ENCODE data around the gene NBEA. TPM values are rescaled to one million over a fixed set of nuclear protein-coding genes. Genes with fewer than 3 reads are reported as not detected.
"Not testable (repeated sequence)": the region's sequence is repeated elsewhere in the genome, so short reads cannot be mapped to it uniquely, and the experiment has no call there.

Gene NBEA
- total RNA-seq, 3 donors from 2014 or later, result 0.19 to 0.58 (median 0.43) TPM

DNA sequence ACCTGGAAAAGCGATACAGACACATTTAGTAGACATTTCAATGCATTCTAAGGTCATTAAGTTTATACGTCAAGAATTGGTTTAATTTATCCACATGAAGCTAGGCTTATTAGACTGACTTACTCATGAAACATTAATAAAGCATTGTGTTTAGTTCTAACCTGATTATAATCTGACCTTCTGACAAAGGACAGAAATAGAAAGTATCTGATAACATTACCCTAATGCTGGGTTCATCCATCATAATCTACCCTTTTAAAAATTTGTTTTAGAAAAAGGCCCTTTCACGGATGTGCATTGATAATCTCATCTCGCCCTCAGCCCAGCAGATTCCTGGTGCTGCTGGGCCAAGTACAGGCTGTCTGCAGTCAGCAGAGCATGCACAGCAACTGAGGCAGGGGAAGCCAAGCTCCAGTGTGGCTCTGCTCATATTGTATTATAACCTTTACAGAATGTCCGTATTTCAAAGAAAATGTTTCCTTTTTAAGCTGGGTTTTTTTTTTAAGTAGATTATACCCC lies 676.6 kb downstream of the NBEA start:
- Mint-ChIP-seq H3K4me3 (no peak overlapping the region), H3K27me3 (ENCODE audit: low read depth) (no peaks in the 10 kb centered on the region), H3K9me3 (no peaks in the 10 kb centered on the region), H3K4me1 (ENCODE audit: low read depth) (peaks cover 3% of the 10 kb centered on the region), H3K36me3 (ENCODE audit: insufficient read depth) (no peaks in the 10 kb centered on the region)
- no peak for ATAC-seq
- no peak for DNase-seq

DNA sequence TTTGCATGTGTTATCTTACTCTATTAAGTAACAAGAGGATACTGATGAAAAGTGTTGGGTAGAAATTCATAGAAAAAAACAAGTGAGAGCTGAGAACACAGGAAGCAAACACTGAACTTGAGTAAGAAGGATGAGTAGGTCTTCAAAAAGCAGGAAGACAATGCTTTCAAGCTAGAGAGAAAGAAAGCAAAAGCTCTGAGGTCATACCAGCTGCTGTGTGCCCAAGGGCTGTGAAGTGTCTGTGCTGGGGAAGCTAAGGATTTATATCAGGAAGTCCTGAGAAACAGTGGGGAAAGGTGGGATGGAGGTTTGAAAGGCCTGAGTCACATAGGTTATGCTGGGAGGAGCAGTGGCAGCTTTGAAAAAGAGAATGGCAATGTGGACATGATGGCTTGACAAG lies 679.9 kb downstream of the NBEA start:
- no peaks in the 10 kb centered on the region for H3K9me3 Mint-ChIP-seq
- DNase-seq, result no peak
- peaks cover 3% of the 10 kb centered on the region for H3K4me1 Mint-ChIP-seq (ENCODE audit: low read depth)
- no peak for ATAC-seq
- H3K27me3 Mint-ChIP-seq (ENCODE audit: low read depth), result no peaks in the 10 kb centered on the region
- H3K36me3 Mint-ChIP-seq (ENCODE audit: insufficient read depth), result no peaks in the 10 kb centered on the region
- H3K4me3 Mint-ChIP-seq, result no peak overlapping the region

DNA sequence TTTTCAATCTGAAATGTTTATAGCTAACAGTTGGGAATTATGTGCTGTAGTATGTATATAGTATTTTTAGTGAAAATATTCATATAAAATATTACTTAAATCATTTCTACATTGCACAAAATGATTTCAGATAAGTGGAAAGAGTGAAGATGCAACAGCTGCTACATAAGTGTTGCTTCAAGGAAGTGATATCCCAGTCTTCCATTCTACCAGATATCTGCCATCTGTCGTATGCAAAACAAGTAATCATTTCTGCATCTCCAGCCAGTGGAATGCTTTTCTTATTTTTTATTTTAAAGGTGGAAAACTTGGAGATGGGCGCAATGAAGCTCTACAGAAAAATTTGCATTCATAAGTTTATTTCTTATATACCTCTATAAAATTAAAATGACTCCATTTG lies 687.0 kb downstream of the NBEA start:
- Mint-ChIP-seq H3K27me3 (ENCODE audit: low read depth) (no peaks in the 10 kb centered on the region), H3K4me3 (no peak overlapping the region), H3K4me1 (ENCODE audit: low read depth) (no peaks in the 10 kb centered on the region), H3K36me3 (ENCODE audit: insufficient read depth) (no peaks in the 10 kb centered on the region), H3K9me3 (no peaks in the 10 kb centered on the region)
- DNase-seq, result no peak
- ATAC-seq, result no peak

DNA sequence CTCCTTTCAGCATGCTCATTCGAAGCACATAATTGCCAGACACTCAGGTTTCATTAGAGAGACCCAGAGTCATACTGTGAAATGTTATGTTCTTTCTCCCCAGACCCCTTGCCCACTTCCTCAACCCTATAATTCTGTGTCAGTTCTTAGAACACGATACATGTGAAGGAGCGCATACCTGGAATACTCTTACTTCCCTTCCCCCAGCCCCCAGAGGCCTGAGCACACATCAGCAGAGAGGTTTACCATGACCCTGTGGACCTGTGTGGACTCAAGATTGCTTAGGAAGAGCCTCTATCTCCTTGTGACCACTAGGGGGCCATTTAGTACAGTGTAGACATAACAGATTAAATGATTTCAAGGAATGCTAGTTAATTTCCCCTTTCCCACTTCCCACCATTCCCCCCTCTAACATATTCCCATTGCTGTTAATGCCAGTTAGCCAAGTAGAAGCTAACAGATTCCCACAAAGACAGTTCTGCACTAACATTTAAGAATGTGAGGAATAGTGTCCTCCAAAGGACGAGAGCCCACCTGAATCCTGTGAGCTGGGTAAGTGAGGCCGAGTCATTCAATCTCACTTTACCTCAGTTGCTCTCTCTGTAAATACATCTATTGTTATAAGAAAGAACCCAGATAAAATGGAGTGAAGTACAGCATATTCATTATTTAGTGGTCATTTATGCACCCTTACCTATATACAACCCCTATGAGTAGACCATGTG lies 688.6 kb downstream of the NBEA start:
- no peak for ATAC-seq
- Mint-ChIP-seq H3K4me3 (no peak overlapping the region), H3K9me3 (no peaks in the 10 kb centered on the region), H3K36me3 (ENCODE audit: insufficient read depth) (no peaks in the 10 kb centered on the region), H3K27me3 (ENCODE audit: low read depth) (no peaks in the 10 kb centered on the region), H3K4me1 (ENCODE audit: low read depth) (no peaks in the 10 kb centered on the region)
- no peak for DNase-seq

DNA sequence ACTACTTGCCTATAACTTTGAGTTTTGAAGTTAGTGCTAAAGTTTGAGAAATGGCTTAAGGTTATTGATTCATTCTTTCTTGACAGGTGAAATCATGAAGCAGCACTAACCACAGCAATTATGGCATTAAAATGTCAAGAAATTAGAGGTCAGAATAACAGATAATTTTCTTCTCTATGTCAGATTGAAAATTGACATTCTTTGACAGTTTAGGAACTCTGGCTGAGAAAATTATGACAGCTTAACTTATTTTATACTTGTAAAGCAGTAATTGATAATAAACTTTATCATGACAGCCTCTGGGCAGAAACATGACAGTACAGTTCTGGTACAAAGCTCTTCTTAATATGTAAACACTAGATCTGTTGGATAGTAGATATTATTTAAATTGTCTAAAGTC lies 689.6 kb downstream of the NBEA start:
- Mint-ChIP-seq H3K4me3 (no peak overlapping the region), H3K36me3 (ENCODE audit: insufficient read depth) (no peaks in the 10 kb centered on the region), H3K4me1 (ENCODE audit: low read depth) (no peaks in the 10 kb centered on the region), H3K9me3 (no peaks in the 10 kb centered on the region), H3K27me3 (ENCODE audit: low read depth) (no peaks in the 10 kb centered on the region)
- ATAC-seq (no peak), DNase-seq (no peak)

DNA sequence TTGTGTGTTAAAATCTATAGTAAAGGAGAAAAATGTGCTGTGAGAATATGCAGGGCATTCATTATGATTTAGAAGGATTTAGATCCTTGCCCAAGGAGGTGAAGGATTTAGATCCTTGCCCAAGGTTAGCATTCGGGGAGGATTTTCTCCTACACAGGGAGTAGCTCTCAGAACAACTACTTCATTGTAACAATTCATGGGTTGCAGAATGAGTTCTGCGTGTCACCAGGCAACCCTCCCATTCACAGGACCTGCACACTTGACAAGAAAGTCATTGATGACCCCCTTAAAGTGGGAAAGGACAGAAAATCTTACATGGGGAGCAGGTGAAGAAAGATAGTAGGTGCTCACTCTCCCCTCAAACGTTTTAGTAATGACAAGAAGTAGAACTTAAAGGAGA lies 701.6 kb downstream of the NBEA start:
- ATAC-seq, result no peak
- H3K27me3 Mint-ChIP-seq (ENCODE audit: low read depth), result no peaks in the 10 kb centered on the region
- H3K9me3 Mint-ChIP-seq, result no peaks in the 10 kb centered on the region
- no peak for DNase-seq
- no peaks in the 10 kb centered on the region for H3K36me3 Mint-ChIP-seq (ENCODE audit: insufficient read depth)
- no peaks in the 10 kb centered on the region for H3K4me1 Mint-ChIP-seq (ENCODE audit: low read depth)
- H3K4me3 Mint-ChIP-seq, result no peak overlapping the region

DNA sequence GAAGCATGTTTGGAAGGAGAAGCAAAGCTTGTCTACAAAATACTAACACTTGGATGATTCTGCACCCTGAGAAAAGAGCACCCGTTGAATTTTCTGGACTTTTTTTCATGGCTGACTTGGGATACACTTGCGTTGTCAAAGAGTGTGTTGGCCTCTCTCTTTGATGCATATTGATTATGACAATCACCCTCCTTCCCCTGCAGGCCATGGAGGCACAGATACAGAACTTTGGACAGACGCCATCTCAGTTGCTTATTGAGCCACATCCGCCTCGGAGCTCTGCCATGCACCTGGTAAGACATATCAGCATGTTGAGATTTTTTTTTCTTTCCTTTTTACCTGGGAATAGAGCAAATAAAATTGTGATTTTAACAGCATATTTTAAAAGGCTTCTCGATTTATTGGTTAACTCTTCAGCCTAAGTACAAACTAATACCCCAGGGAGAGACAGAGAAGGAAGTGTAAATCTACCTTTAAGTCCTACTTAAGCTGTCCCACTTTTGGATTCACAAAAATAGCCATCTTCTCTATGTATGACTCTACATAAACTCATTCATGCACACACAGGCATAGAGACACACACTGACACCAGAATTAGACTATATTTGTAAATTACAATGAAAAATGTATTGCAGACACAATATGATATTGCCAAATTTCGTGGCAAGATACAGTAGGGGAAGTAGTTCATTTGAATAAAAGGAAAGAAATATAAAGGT lies 704.1 kb downstream of the NBEA start:
- Mint-ChIP-seq H3K36me3 (ENCODE audit: insufficient read depth) (no peaks in the 10 kb centered on the region), H3K9me3 (no peaks in the 10 kb centered on the region), H3K4me1 (ENCODE audit: low read depth) (no peaks in the 10 kb centered on the region), H3K4me3 (no peak overlapping the region), H3K27me3 (ENCODE audit: low read depth) (no peaks in the 10 kb centered on the region)
- DNase-seq (no peak), ATAC-seq (no peak)

DNA sequence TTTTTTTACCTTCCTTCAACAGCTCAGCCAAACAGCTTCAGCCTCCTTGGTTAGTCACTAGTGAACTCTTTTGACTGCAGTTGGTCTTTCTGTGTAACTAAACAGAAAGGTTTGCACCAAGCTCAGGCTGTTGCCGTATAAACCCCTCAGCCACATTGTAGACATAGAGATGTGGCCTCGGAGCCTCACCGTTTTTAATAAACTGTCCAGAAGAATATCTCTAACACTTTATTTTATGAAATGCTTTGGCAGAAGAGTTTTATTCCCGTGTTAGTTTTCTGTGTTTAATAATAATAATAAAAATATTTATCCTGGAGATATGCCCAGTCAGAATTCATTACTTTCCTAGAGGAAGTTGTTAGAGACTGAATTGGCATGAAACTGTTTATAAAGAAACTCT lies 706.1 kb downstream of the NBEA start:
- DNase-seq, result no peak
- Mint-ChIP-seq H3K36me3 (ENCODE audit: insufficient read depth) (no peaks in the 10 kb centered on the region), H3K27me3 (ENCODE audit: low read depth) (no peaks in the 10 kb centered on the region), H3K4me1 (ENCODE audit: low read depth) (no peaks in the 10 kb centered on the region), H3K4me3 (no peak overlapping the region), H3K9me3 (no peaks in the 10 kb centered on the region)
- no peak for ATAC-seq

DNA sequence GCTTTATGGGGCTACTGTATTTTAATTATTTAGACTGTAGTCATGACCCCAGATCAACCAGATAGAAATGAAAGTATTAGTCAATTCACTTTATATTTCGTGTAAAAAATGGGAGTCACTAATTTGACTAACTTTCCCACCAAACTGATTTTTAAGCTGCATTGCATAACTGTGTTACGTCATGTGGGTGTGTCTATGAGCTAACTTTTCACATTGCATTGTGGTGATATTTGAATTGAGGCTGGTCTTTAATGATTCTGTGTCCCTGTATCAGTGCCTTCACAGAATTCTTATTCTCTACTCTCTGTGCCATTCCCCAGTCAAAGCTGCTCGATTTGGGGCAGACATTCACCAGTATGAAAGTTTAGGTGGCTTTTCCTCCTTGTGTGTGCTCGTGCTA lies 707.1 kb downstream of the NBEA start:
- no peaks in the 10 kb centered on the region for H3K9me3 Mint-ChIP-seq
- ATAC-seq (no peak), DNase-seq (no peak)
- no peak overlapping the region for H3K4me3 Mint-ChIP-seq
- no peaks in the 10 kb centered on the region for H3K4me1 Mint-ChIP-seq (ENCODE audit: low read depth)
- H3K36me3 Mint-ChIP-seq (ENCODE audit: insufficient read depth), result no peaks in the 10 kb centered on the region
- no peaks in the 10 kb centered on the region for H3K27me3 Mint-ChIP-seq (ENCODE audit: low read depth)

DNA sequence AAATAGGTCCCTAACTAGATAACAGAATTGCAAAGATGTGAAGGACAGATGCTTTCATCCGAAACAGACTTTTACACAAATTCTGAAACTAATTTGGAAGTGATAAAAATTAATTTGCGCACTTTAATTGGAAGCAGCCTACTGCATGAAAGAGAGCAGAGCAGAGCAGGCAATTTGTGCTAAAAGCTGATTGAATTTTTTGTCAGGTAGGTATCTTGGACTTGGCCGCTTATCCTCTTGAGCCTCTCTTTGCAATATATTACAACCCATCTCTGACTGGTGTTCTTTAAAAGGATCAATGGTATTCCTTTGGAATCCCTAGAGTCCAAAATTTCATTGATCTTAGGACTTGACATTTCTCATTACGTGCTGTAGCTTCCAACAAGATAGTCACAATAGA lies 717.7 kb downstream of the NBEA start:
- H3K9me3 Mint-ChIP-seq, result no peaks in the 10 kb centered on the region
- no peaks in the 10 kb centered on the region for H3K27me3 Mint-ChIP-seq (ENCODE audit: low read depth)

DNA sequence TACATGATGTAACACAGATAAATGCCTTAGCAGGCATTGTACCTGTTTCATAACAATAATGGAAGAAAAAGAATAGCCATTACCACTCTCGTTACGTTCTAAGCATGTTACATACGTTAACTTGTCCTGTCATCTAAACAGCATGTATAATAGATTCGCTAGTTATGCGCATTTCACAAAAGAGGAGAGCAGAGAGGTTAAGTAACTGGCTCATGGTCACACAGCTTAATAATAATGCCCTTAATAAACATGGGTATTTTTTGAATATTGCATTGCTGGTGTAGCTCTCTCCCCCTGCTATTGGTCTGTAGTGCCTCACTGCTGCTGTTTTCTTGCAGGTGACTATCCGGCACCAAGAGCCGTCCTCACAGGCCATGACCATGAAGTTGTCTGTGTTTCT lies 722.7 kb downstream of the NBEA start:
- no peaks in the 10 kb centered on the region for H3K27me3 Mint-ChIP-seq (ENCODE audit: low read depth)
- H3K4me1 Mint-ChIP-seq (ENCODE audit: low read depth), result no peaks in the 10 kb centered on the region
- H3K9me3 Mint-ChIP-seq, result no peaks in the 10 kb centered on the region
- H3K36me3 Mint-ChIP-seq (ENCODE audit: insufficient read depth), result no peaks in the 10 kb centered on the region
- no peak overlapping the region for H3K4me3 Mint-ChIP-seq
- ATAC-seq (no peak), DNase-seq (no peak)

More for the DNA sequence above, 717.7 kb downstream of the NBEA start:
- no peak for DNase-seq
- H3K4me1 Mint-ChIP-seq (ENCODE audit: low read depth), result no peaks in the 10 kb centered on the region
- H3K4me3 Mint-ChIP-seq, result no peak overlapping the region
- H3K36me3 Mint-ChIP-seq (ENCODE audit: insufficient read depth), result no peaks in the 10 kb centered on the region
- no peak for ATAC-seq

DNA sequence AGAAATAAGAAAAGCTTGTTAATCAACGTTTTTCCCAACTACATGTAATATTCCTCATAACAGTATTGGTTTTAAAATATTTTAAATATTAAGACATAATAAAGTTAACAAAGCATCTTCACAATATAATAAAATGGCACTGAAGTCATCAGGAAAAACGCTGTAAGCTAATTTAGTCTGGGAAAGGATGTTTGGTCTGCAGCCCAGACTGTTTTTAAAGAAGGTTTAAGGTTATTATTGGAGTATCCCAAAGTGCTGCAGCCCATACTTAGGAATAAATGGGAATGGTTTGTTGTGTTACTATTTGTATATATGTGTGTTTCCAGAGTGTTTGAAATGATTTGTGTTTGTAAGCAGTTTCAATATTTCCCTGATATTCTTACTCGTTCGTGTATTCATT lies 727.3 kb downstream of the NBEA start:
- no peak overlapping the region for H3K4me3 Mint-ChIP-seq
- H3K27me3 Mint-ChIP-seq (ENCODE audit: low read depth), result no peaks in the 10 kb centered on the region
- H3K9me3 Mint-ChIP-seq, result no peaks in the 10 kb centered on the region
- DNase-seq (no peak), ATAC-seq (no peak)
- no peaks in the 10 kb centered on the region for H3K36me3 Mint-ChIP-seq (ENCODE audit: insufficient read depth)
- no peaks in the 10 kb centered on the region for H3K4me1 Mint-ChIP-seq (ENCODE audit: low read depth)

DNA sequence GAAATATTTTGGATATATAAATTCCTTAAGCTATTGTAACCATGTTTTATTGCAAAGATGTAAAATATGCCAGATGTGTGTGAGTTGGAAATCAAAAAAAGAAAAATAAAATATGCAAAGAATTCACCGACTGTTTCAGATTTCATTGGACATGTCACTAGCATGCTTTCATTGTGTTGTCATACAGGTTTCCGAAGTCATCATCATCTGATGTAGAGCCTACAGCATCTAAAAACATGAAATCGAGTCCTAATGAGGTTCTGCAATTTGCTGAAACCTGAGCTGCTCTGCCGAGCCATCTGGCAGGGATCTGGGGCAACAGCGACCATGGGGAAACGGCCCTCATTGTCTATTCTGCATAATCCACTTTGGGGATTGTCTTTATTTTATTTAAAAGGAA lies 730.5 kb downstream of the NBEA start:
- Mint-ChIP-seq H3K9me3 (no peaks in the 10 kb centered on the region), H3K4me1 (ENCODE audit: low read depth) (no peaks in the 10 kb centered on the region), H3K4me3 (no peak overlapping the region)

DNA sequence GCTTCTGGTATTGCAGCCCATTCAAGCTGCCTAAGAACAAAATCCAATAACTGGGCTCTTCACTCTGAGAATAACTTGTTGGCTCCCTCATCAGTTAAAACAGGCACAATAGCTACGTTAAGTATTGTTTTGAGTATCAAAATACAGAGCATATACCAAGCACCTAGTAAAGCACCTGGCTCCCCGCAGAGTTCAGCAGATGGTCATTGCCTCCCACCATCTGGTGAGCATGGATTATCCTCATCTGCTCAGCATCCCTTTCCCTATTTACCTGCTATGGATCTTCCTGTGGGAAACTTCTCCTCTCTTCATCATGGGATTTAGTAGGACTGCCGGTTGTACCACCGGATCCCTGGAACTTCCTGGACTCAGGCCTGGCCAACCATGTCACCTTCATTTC lies 733.6 kb downstream of the NBEA start:
- H3K27me3 Mint-ChIP-seq (ENCODE audit: low read depth), result no peaks in the 10 kb centered on the region
- no peaks in the 10 kb centered on the region for H3K9me3 Mint-ChIP-seq
- no peaks in the 10 kb centered on the region for H3K4me1 Mint-ChIP-seq (ENCODE audit: low read depth)
- DNase-seq, result no peak
- no peak for ATAC-seq
- no peaks in the 10 kb centered on the region for H3K36me3 Mint-ChIP-seq (ENCODE audit: insufficient read depth)
- no peak overlapping the region for H3K4me3 Mint-ChIP-seq

More for the DNA sequence above, 730.5 kb downstream of the NBEA start:
- DNase-seq (no peak), ATAC-seq (no peak)
- Mint-ChIP-seq H3K27me3 (ENCODE audit: low read depth) (no peaks in the 10 kb centered on the region), H3K36me3 (ENCODE audit: insufficient read depth) (no peaks in the 10 kb centered on the region)

DNA sequence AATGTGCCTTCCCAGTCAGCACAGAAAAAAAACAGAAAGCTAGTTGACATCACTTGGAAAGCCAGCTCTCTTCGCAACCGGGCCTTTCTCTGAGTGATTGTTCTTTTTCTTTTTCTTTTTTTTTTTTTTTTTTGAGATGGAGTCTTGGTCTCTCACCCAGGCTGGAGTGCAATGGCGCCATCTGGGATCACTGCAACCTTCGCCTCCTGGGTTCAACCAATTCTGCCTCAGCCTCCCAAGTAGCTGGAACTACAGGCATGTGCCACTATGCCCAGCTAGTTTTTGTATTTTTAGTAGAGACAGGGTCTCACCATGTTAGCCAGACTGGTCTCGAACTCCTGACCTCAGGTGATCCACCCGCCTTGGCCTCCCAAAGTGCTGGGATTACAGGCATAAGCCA lies 735.8 kb downstream of the NBEA start:
- not testable (repeated sequence) for H3K4me1 Mint-ChIP-seq (ENCODE audit: low read depth); DNase-seq; H3K4me3 Mint-ChIP-seq; H3K27me3 Mint-ChIP-seq (ENCODE audit: low read depth); H3K36me3 Mint-ChIP-seq (ENCODE audit: insufficient read depth); H3K9me3 Mint-ChIP-seq; ATAC-seq

All from activated T-cell treated with anti-CD3 and anti-CD28 coated beads, Interleukin-2, amount 50 U/mL, for 4 hours (primary cell).